Measurements from ENCODE around the gene ATP6V0D1.

Gene ATP6V0D1

DNA sequence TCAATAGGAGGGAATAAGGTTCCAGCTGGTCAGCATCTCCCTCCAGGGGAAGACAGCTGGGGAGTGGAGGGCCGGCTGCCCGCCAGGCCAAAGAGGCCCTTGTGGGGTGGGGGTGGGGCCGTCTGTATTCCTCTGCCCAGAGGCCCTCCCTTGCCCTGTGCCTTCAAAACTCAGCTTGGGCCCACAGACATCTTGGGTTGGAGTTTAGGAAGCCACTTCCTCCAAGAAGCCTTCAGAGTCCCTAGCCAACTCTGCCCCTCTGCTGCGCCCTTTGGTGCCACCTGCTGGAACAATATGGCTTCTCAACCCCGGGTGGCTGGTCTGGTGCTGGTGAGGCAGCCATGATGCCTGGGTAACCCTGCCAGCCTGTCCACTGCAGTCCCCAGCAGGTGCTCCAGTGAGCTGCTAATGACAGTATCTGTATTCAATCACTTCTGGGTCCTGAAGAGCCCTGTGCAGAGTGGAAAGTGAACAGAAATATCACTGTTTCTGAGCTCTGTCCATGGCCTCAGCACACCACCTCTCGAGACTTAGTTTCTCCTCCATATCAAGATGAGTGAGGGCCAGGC lies 33.4 kb downstream of the ATP6V0D1 start:
- peak; percentile 48 for DNase-seq (ENCODE audit: low read depth, low spot score)
- TF ChIP-seq YY1 (IDR thresholded peaks at IDR 0.05; ENCODE audit: insufficient read depth, insufficient read length) (no peak), SUZ12 (IDR thresholded peaks at IDR 0.05; ENCODE audit: extremely low read depth, insufficient read depth, insufficient read length) (no peak), ZNF274 (IDR thresholded peaks at IDR 0.05; ENCODE audit: low read depth, low read length) (no peak)
- peaks cover 23% of the 10 kb centered on the region for H3K4me1 ChIP-seq (ENCODE audit: insufficient read depth, insufficient read length)

DNA sequence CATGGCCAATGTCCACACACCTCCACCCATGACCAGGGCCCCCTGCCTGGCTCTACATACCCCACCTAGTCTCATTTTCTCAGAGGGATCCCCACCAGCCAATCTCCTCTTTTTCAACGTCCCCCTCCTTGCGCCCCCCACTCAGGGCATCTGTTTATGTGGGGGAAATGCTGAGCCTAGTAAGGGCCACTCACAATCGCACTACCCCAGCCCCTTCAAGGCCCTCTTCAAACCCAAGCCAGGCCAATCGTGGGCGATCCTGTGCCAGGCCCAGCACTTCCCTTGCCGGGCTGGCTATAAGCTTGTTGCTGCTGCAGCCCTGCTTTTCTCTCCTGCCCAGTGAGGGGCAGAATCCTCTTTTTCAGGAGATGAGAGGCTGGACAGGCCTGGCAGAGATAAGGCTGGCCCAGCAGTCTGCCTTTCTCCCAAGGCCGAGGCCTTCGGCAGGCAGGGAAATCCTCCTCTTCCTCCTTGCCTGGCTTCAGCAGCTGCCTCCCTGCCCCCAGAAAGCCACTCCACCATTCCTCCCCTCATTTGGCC lies 33.9 kb downstream of the ATP6V0D1 start:
- no peak overlapping the region for H3K4me3 ChIP-seq (ENCODE audit: insufficient read length, low read depth)
- H3K9me3 ChIP-seq (ENCODE audit: insufficient read depth, low read length): 0 out of 2 replicates have a peak, but pooled peaks cover 5% of the 10 kb centered on the region
- H3K4me1 ChIP-seq (ENCODE audit: insufficient read depth, insufficient read length): peaks cover 27% of the 10 kb centered on the region
- no peaks in the 10 kb centered on the region for H3K27me3 ChIP-seq (ENCODE audit: insufficient read depth, insufficient read length)
- peak overlapping the region; percentile 15 for H3K9ac ChIP-seq (ENCODE audit: insufficient read length, low read depth)
- no peak for TF ChIP-seq SUZ12 (IDR thresholded peaks at IDR 0.05; ENCODE audit: extremely low read depth, insufficient read depth, insufficient read length)
- TF ChIP-seq ZNF274 (IDR thresholded peaks at IDR 0.05; ENCODE audit: low read depth, low read length): no peak
- no peak for TF ChIP-seq YY1 (IDR thresholded peaks at IDR 0.05; ENCODE audit: insufficient read depth, insufficient read length)
- no peak for DNase-seq (ENCODE audit: low read depth, low spot score)
- H3K36me3 ChIP-seq (ENCODE audit: insufficient read depth, insufficient read length, low read length): peaks cover 75% of the 10 kb centered on the region

More for the DNA sequence above, 33.4 kb downstream of the ATP6V0D1 start:
- no peak overlapping the region for H3K4me3 ChIP-seq (ENCODE audit: insufficient read length, low read depth)
- 0 out of 2 replicates have a peak, but pooled peaks cover 5% of the 10 kb centered on the region for H3K9me3 ChIP-seq (ENCODE audit: insufficient read depth, low read length)
- peaks cover 77% of the 10 kb centered on the region for H3K36me3 ChIP-seq (ENCODE audit: insufficient read depth, insufficient read length, low read length)
- H3K27me3 ChIP-seq (ENCODE audit: insufficient read depth, insufficient read length): no peaks in the 10 kb centered on the region
- H3K9ac ChIP-seq (ENCODE audit: insufficient read length, low read depth): no peak overlapping the region

DNA sequence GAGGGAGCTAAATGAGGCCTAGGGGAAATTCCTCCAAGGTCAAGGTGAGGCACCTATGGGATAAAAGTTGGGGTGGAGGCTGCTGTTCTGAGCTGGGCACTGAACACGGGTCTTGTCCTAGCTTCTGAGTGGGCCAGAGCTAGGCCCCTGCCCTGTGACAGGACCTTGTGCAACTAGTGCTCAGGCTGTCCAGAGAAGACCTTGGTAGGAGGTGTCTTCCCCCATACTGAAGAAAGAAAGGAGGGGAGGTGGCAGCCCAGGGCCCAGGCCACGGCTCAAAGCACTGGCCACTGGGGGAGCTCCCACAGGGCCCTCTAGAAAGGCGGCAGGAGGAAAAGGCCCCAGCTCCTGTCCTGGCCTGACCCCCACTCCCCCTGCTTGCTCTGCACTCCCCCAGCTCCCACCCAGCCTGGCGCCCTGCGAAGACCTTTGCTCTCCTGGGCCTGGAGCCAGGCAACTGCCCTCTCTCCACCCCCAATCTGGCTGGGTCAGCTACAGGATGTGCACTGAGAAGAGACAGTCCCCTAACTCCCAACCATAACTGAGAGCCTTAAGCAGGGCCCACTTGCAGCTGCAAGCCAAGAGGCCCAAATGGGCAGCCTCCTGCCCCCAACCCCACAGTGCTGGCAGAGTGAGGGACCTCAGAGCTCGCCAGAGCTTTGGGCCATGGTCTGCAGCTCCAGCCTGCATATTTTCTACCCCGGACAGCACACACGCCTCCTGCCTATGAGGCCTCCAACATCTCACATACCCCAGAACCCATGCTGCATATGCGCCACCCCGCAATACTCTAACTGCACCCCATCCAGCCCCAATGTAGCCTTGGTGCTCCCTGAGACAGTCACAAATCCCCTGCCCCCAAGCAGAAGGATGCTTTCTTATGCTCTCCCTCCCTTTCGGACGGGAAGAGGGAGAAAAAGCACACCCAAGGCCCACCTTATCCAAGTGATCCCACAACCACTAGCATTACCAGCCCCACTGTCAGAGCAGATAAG lies 34.7 kb downstream of the ATP6V0D1 start:
- H3K9ac ChIP-seq (ENCODE audit: insufficient read length, low read depth): peak overlapping the region; percentile 15
- H3K36me3 ChIP-seq (ENCODE audit: insufficient read depth, insufficient read length, low read length): peaks cover 72% of the 10 kb centered on the region
- TF ChIP-seq SUZ12 (IDR thresholded peaks at IDR 0.05; ENCODE audit: extremely low read depth, insufficient read depth, insufficient read length) (no peak), YY1 (IDR thresholded peaks at IDR 0.05; ENCODE audit: insufficient read depth, insufficient read length) (no peak), ZNF274 (IDR thresholded peaks at IDR 0.05; ENCODE audit: low read depth, low read length) (no peak)
- H3K4me1 ChIP-seq (ENCODE audit: insufficient read depth, insufficient read length): peaks cover 29% of the 10 kb centered on the region
- no peak overlapping the region for H3K4me3 ChIP-seq (ENCODE audit: insufficient read length, low read depth)
- DNase-seq (ENCODE audit: low read depth, low spot score): no peak
- no peaks in the 10 kb centered on the region for H3K27me3 ChIP-seq (ENCODE audit: insufficient read depth, insufficient read length)
- 0 out of 2 replicates have a peak, but pooled peaks cover 5% of the 10 kb centered on the region for H3K9me3 ChIP-seq (ENCODE audit: insufficient read depth, low read length)

DNA sequence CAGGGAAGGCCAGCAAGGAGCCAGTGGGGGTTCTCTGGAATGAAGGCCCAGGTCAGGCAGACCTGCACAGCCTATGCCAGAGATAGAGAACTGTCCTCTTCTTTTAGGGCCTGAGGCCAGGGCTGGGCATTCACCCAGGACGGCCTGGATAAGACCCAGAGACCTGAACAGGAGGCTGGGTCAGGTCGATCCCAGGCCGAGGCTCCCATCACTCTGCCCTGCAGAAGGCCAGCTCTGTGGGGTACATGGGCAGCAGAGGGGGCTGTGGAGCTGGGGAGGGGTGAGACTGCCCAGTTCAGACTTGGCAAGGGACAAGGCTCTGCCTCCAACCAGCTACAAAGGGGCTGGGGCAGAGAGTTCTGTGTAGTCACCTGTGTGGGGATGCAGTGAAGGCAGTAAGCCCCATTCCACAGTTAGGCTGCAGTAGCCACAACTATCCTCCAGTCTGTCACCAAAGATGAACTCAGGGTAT lies 35.5 kb downstream of the ATP6V0D1 start:
- H3K9ac ChIP-seq (ENCODE audit: insufficient read length, low read depth): no peak overlapping the region
- no peaks in the 10 kb centered on the region for H3K27me3 ChIP-seq (ENCODE audit: insufficient read depth, insufficient read length)
- DNase-seq (ENCODE audit: low read depth, low spot score): no peak
- peaks cover 72% of the 10 kb centered on the region for H3K36me3 ChIP-seq (ENCODE audit: insufficient read depth, insufficient read length, low read length)
- no peak overlapping the region for H3K4me3 ChIP-seq (ENCODE audit: insufficient read length, low read depth)
- peaks cover 29% of the 10 kb centered on the region for H3K4me1 ChIP-seq (ENCODE audit: insufficient read depth, insufficient read length)
- H3K9me3 ChIP-seq (ENCODE audit: insufficient read depth, low read length): 0 out of 2 replicates have a peak, but pooled peaks cover 5% of the 10 kb centered on the region
- TF ChIP-seq SUZ12 (IDR thresholded peaks at IDR 0.05; ENCODE audit: extremely low read depth, insufficient read depth, insufficient read length): no peak
- no peak for TF ChIP-seq ZNF274 (IDR thresholded peaks at IDR 0.05; ENCODE audit: low read depth, low read length)
- TF ChIP-seq YY1 (IDR thresholded peaks at IDR 0.05; ENCODE audit: insufficient read depth, insufficient read length): no peak

DNA sequence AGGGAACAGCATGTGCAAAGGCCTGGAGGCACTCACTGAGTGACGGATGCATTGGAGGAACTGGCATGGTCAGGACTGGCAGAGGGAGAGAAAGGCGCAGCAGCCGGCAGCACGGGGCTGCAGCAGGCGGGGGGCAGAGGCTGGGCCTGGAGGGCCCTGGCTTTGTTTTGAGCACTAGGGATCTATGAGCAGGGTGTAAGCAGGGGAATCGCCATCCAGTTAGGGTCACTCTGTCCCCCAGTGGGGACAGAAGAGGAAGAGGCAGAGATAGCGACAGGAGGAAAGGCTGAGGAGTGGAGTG lies 35.9 kb downstream of the ATP6V0D1 start:
- H3K9ac ChIP-seq (ENCODE audit: insufficient read length, low read depth): no peak overlapping the region
- no peaks in the 10 kb centered on the region for H3K27me3 ChIP-seq (ENCODE audit: insufficient read depth, insufficient read length)
- 0 out of 2 replicates have a peak, but pooled peaks cover 5% of the 10 kb centered on the region for H3K9me3 ChIP-seq (ENCODE audit: insufficient read depth, low read length)
- no peak for TF ChIP-seq SUZ12 (IDR thresholded peaks at IDR 0.05; ENCODE audit: extremely low read depth, insufficient read depth, insufficient read length)
- no peak for TF ChIP-seq YY1 (IDR thresholded peaks at IDR 0.05; ENCODE audit: insufficient read depth, insufficient read length)
- TF ChIP-seq ZNF274 (IDR thresholded peaks at IDR 0.05; ENCODE audit: low read depth, low read length): no peak
- no peak overlapping the region for H3K4me3 ChIP-seq (ENCODE audit: insufficient read length, low read depth)
- no peak for DNase-seq (ENCODE audit: low read depth, low spot score)
- peaks cover 73% of the 10 kb centered on the region for H3K36me3 ChIP-seq (ENCODE audit: insufficient read depth, insufficient read length, low read length)
- peaks cover 29% of the 10 kb centered on the region for H3K4me1 ChIP-seq (ENCODE audit: insufficient read depth, insufficient read length)

DNA sequence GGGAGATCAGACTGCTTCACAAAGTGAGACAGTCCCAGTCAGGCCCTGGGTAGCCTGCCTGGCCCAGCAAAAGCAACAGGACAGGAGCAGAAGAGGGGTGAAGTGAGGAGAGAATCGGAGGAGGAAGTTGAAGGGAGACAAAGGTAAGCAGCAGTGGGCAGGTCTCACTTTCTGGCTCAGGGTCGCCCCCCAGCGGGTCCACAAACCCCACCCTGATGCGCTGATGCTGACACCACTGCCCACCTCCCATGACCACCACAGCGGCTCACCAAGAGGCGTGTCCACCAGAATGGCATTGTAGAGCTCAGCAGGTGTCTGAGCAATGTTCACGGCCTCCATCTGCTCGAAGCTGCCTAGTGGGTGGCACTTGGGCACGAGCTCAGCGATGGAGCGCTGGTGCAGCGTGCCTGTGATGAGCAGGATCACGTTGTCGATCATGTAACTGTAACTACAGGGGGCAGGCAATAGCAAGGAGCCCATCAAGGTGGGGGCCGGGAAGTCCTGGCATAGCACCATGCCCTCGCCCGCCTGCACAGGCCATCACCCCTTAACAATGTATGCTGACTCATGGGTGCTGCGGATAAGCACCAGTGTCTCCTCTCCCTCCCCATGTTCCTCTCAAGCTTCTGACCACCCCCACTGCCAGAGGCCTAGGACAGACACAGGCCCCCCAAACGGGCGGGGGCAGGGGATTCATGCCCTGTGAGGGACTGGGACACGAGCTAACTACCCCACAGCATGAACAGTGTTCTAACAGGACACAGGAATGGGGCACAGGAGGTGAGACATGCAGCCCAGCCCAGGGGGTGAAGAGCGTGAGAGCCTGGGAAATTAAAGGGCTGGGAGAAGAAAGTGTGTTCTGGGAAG lies 36.5 kb downstream of the ATP6V0D1 start:
- H3K27me3 ChIP-seq (ENCODE audit: insufficient read depth, insufficient read length): no peaks in the 10 kb centered on the region
- no peak for DNase-seq (ENCODE audit: low read depth, low spot score)
- TF ChIP-seq YY1 (IDR thresholded peaks at IDR 0.05; ENCODE audit: insufficient read depth, insufficient read length) (no peak), ZNF274 (IDR thresholded peaks at IDR 0.05; ENCODE audit: low read depth, low read length) (no peak), SUZ12 (IDR thresholded peaks at IDR 0.05; ENCODE audit: extremely low read depth, insufficient read depth, insufficient read length) (no peak)
- H3K9ac ChIP-seq (ENCODE audit: insufficient read length, low read depth): peak overlapping the region; percentile 23
- 0 out of 2 replicates have a peak, but pooled peaks cover 5% of the 10 kb centered on the region for H3K9me3 ChIP-seq (ENCODE audit: insufficient read depth, low read length)
- no peak overlapping the region for H3K4me3 ChIP-seq (ENCODE audit: insufficient read length, low read depth)
- H3K4me1 ChIP-seq (ENCODE audit: insufficient read depth, insufficient read length): peaks cover 29% of the 10 kb centered on the region
- H3K36me3 ChIP-seq (ENCODE audit: insufficient read depth, insufficient read length, low read length): peaks cover 70% of the 10 kb centered on the region

All from NT2/D1 (cell line).